Activated CD4-positive, alpha-beta memory T cell treated with anti-CD3 and anti-CD28 coated beads, Interleukin-2, amount 10 ng/mL, durations not matched to agents 7 days and 5 days (primary cell): ENCODE results near the gene NSG1. TPM values are rescaled to one million over a fixed set of nuclear protein-coding genes. Genes with fewer than 3 reads are reported as not detected.

Experiments
- CTCF ChIA-PET: fragments of 350-600 bp; sonication (Branson Sonifier 250); formaldehyde crosslinking; loops from one replicate; lab custom pipeline; 2021; ENCODE audit warnings: antibody characterized with exemption, inconsistent platforms; lab: Charles Lee
- POLR2A ChIA-PET: fragments of 350-600 bp; sonication (Branson Sonifier 250); formaldehyde crosslinking; loops from one replicate; lab custom pipeline; 2021; ENCODE audit warnings: antibody characterized with exemption; lab: Charles Lee
- DNase-seq: peaks from one replicate; pipeline ENCODE4 v3.0.0-alpha.2; 2020
- H3K27ac Mint-ChIP-seq: one replicate; pipeline ENCODE4 v1.8.0; 2021; ENCODE audit warnings: mild to moderate bottlenecking, mixed read lengths
- H3K27me3 Mint-ChIP-seq: one replicate; pipeline ENCODE4 v1.8.0; 2021; ENCODE audit warnings: mixed read lengths
- H3K36me3 Mint-ChIP-seq: one replicate; pipeline ENCODE4 v1.8.0; 2021; ENCODE audit warnings: low read depth, mixed read lengths
- H3K4me1 Mint-ChIP-seq: one replicate; pipeline ENCODE4 v1.8.0; 2021; ENCODE audit warnings: mixed read lengths
- H3K4me3 Mint-ChIP-seq: one replicate; pipeline ENCODE4 v1.8.0; 2021; ENCODE audit warnings: mild to moderate bottlenecking, mixed read lengths
- H3K9me3 Mint-ChIP-seq: one replicate; pipeline ENCODE4 v1.8.0; 2021; ENCODE audit warnings: mixed read lengths
- total RNA-seq, 2 experiments: library from RNA; stranded (reverse); gene quantifications; one replicate each; pipeline ENCODE4 v1.2.3, GENCODE V29; 2021

NSG1 gene
- total RNA-seq, 2 experiments from 2014 or later: 7.0 to 7.7 TPM

DNA sequence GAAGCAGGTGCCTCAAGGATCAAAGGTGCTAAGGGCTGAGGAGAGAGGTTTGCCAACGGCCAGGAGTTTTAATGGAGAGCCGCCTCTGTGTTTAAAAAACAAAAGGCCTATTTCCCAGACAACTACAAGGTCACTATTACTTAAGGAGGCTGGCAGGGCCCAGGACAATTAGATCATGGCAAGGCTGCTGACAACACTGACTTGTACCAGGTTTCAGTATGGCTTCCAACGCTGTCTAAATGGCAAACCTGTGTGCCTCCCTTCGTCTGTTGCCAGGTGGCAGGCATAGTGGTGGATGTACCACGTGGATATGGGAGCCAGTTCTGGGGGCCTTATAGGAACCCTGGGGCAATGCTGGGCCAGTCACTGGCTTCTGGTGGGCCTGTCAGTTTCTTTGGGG, 41.0 kb downstream of the NSG1 start:
- CTCF ChIA-PET: no interaction called here
- H3K9me3 Mint-ChIP-seq: no peaks in the 10 kb centered on the region
- H3K27me3 Mint-ChIP-seq: no peaks in the 10 kb centered on the region
- POLR2A ChIA-PET: no interaction called here
- H3K27ac Mint-ChIP-seq: no peak overlapping the region
- no peaks in the 10 kb centered on the region for H3K36me3 Mint-ChIP-seq
- no peak for DNase-seq
- no peak overlapping the region for H3K4me3 Mint-ChIP-seq
- H3K4me1 Mint-ChIP-seq: peaks cover 4% of the 10 kb centered on the region

DNA sequence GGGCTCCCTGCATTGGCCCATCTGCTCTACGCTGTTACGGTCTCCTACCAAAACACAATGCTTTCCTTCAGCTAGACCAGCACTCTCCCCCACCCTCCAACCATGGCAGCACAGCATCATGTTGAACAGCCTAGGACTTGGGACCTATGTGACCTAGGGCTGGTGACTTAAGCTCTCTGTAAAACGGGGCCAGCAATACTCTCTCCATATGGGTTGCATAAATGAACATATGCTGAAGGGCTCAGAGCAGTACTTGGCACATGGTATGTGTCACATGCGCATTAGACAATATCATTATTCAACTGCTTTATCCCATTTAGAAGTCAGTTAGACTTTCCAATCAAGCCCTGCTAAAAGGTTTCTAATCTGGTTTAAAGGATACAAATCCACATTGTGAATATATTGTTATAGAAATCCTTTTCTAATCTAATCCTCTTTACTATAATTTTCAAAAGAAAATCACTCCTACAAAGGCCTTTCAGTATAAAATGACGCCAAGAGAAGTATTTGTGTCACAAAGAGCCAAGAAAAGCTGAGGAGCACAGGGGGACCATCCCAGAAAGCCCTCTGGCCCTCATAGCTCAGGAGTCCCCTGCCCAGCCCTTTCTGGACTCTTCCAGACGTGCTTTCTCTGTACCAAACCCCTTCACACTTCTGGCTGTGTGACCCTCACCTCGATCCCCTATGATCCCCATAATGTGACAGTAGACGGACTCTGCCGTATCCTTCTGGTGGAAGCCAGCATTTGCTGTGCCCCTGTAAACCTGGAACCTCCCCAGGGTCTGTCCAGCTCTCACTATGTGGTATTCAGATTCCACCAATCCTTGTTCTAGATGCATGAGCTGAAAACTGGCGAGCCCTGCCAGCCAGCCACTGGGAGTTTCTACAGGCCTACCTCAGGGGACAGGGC, 42.3 kb downstream of the NSG1 start:
- Mint-ChIP-seq H3K27ac (no peak overlapping the region), H3K27me3 (no peaks in the 10 kb centered on the region), H3K9me3 (no peaks in the 10 kb centered on the region), H3K4me1 (peaks cover 2% of the 10 kb centered on the region), H3K4me3 (no peak overlapping the region), H3K36me3 (no peaks in the 10 kb centered on the region)
- ChIA-PET CTCF (no interaction called here), POLR2A (interaction anchor here (1.0 kb wide), 1 partner anchor 12 kb away, joined by 3 read pairs; no protein-coding TSS in a partner anchor)
- DNase-seq: no peak

- Mint-ChIP-seq H3K36me3 (no peaks in the 10 kb centered on the region), H3K9me3 (no peaks in the 10 kb centered on the region), H3K27me3 (no peaks in the 10 kb centered on the region), H3K4me3 (no peak overlapping the region), H3K4me1 (peaks cover 2% of the 10 kb centered on the region), H3K27ac (no peak overlapping the region)
- POLR2A ChIA-PET: interaction anchor here (1.0 to 1.1 kb wide), 2 partner anchors 161 to 179 kb away, joined by 3 read pairs; no protein-coding TSS in a partner anchor
- DNase-seq: peak; percentile 58
- CTCF ChIA-PET: interaction anchor here (0.8 to 2.6 kb wide), 9 partner anchors 9 to 181 kb away, joined by 3 to 23 read pairs (median 4); partner anchors contain the start of gene NSG1
Measured at GRCh38 chr4:4430492-4431195, 43.7 kb downstream of the NSG1 start.

DNA sequence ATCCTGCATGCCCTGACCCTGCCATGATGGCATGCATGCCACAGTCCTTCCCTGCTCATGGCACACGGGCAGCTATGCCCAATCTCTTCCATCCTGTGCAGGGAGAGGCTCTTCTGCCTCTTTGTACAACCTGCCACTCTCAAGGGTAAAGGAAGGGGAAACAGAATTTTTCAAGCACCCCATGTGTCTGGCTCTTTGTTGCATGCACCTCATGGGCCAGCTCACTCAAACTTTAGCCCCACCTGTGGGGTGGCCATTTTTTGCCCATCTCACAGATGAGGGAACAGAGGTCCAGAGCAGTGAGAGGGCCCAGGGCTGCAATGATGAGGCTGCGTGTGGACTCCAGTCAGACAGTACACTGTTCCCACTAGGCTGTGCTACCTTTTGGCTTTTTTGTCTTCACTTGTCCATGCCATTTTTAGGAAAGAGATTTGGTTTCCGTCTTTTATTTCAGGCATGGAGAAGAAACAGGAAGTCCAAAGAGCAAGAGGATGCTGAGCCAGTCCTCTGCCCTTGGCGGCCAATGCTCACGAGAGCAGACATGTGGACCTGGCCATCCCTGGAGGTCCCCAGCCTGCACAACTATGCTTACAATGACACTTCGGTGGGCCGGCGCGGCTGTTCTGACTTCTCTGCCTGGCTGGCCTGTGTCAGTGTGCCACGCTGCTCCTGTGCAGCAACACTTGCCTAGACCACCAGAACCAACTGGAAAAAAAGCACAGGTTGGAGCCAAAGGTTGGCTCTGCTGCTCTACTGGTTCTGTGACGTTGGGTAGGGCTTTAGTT, 45.6 kb downstream of the NSG1 start:
- CTCF ChIA-PET: interaction anchor here (0.6 to 2.6 kb wide), 4 partner anchors 11 to 470 kb away, joined by 3 to 23 read pairs (median 3); no protein-coding TSS in a partner anchor
- Mint-ChIP-seq H3K4me1 (peaks cover 3% of the 10 kb centered on the region), H3K27me3 (no peaks in the 10 kb centered on the region), H3K27ac (no peak overlapping the region), H3K36me3 (peaks cover 7% of the 10 kb centered on the region), H3K4me3 (no peak overlapping the region), H3K9me3 (no peaks in the 10 kb centered on the region)
- no peak for DNase-seq
- POLR2A ChIA-PET: no interaction called here

GRCh38 chr4:4433941-4434340, 47.0 kb downstream of the NSG1 start:
- H3K27ac Mint-ChIP-seq: no peak overlapping the region
- H3K27me3 Mint-ChIP-seq: no peaks in the 10 kb centered on the region
- H3K4me1 Mint-ChIP-seq: peaks cover 3% of the 10 kb centered on the region
- CTCF ChIA-PET: no interaction called here
- no peak overlapping the region for H3K4me3 Mint-ChIP-seq
- POLR2A ChIA-PET: no interaction called here
- peaks cover 7% of the 10 kb centered on the region for H3K36me3 Mint-ChIP-seq
- DNase-seq: no peak
- H3K9me3 Mint-ChIP-seq: no peaks in the 10 kb centered on the region

- no peak for DNase-seq
- no peak overlapping the region for H3K4me3 Mint-ChIP-seq
- H3K27ac Mint-ChIP-seq: peak overlapping the region; percentile 26
- H3K36me3 Mint-ChIP-seq: peaks cover 7% of the 10 kb centered on the region
- CTCF ChIA-PET: no interaction called here
- H3K27me3 Mint-ChIP-seq: no peaks in the 10 kb centered on the region
- peaks cover 7% of the 10 kb centered on the region for H3K4me1 Mint-ChIP-seq
- no peaks in the 10 kb centered on the region for H3K9me3 Mint-ChIP-seq
- POLR2A ChIA-PET: no interaction called here
Measured at GRCh38 chr4:4436244-4436823, 49.4 kb downstream of the NSG1 start.

GRCh38 chr4:4437798-4438470, 51.0 kb downstream of the NSG1 start:
- CTCF ChIA-PET: no interaction called here
- Mint-ChIP-seq H3K27me3 (no peaks in the 10 kb centered on the region), H3K27ac (no peak overlapping the region), H3K4me3 (no peak overlapping the region), H3K9me3 (no peaks in the 10 kb centered on the region), H3K36me3 (peaks cover 7% of the 10 kb centered on the region), H3K4me1 (peaks cover 7% of the 10 kb centered on the region)
- DNase-seq: no peak
- POLR2A ChIA-PET: no interaction called here

DNA sequence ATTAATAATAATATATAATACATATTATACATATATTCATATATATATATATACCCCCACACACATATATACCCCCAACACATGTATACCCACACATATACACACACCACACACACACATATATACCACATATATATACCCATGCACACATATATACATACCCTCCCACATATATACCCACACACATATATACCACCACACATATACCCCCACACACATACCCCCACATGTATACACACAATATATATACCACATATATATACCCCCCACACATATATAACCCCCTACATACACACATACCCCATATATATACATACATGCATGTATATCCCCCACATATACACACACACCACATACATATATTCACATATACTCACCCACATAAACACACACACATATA, 52.0 kb downstream of the NSG1 start:
- peaks cover 7% of the 10 kb centered on the region for H3K4me1 Mint-ChIP-seq

DNA sequence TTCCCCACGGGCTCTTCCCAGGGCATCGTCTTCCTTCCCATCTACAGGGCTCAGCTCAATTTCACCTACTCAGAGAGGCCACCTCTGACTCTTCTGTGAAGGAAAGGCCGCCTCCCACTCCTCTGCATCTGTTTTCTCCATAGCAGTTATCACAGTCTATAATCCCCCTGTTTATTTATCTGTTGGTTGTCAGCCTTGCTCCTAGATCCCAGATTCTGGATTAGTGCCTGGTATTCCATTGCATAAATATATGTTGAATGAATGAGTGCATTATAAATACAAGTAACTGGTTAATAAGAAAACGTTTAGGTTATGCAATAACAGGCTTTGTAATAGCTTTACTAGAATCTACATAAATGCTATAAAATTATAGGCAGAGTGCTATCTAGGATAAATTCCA, 52.9 kb downstream of the NSG1 start:
- no peak for DNase-seq
- H3K27me3 Mint-ChIP-seq: no peaks in the 10 kb centered on the region
- POLR2A ChIA-PET: no interaction called here

More for the DNA sequence above, 52.0 kb downstream of the NSG1 start:
- no peaks in the 10 kb centered on the region for H3K9me3 Mint-ChIP-seq
- no peak overlapping the region for H3K27ac Mint-ChIP-seq
- H3K4me3 Mint-ChIP-seq: no peak overlapping the region
- H3K36me3 Mint-ChIP-seq: peaks cover 7% of the 10 kb centered on the region
- CTCF ChIA-PET: no interaction called here
- no peak for DNase-seq
- POLR2A ChIA-PET: no interaction called here
- no peaks in the 10 kb centered on the region for H3K27me3 Mint-ChIP-seq

DNA sequence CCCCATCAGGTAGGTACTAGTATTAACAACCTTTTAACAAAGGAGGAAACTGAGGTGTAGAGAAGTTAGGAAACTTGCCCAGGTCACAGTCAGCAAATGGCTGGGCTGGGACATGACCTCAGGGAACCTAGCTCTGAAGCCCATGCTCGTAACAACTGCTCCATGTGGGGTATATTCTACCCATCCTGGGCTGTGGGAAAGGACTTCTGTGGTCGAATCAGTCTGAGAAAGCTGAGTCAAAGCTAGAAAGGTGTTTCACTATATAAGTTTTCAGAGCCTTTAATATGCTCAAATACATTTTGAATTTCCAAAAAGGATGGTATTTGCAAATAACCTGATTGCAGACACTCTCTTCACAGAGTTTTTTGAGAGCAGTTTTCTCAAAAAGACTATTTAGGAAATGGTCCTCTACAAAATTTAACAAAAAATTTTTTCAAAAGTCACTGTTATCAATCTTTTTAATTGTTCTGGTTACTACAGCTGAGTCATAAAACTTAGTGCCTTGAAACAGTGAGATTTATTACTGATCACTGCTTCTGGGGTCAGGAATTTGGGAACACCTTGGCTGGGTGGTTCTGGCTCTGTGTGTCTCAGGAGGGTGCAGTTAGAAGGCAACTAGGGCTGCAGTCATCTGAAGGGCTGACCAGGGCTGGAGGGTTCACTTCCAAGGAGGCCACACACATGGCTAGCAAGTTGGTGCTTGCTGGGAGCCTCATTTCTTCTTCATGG, 53.6 kb downstream of the NSG1 start:
- ChIA-PET POLR2A (no interaction called here), CTCF (interaction anchor here (1.7 to 1.9 kb wide), 2 partner anchors 10 to 48 kb away, joined by 4 to 7 read pairs; no protein-coding TSS in a partner anchor)
- Mint-ChIP-seq H3K27ac (no peak overlapping the region), H3K36me3 (peaks cover 7% of the 10 kb centered on the region), H3K27me3 (no peaks in the 10 kb centered on the region), H3K9me3 (no peaks in the 10 kb centered on the region), H3K4me1 (peaks cover 7% of the 10 kb centered on the region), H3K4me3 (no peak overlapping the region)
- DNase-seq: no peak

More for the DNA sequence above, 52.9 kb downstream of the NSG1 start:
- Mint-ChIP-seq H3K4me1 (peaks cover 7% of the 10 kb centered on the region), H3K4me3 (no peak overlapping the region), H3K36me3 (peaks cover 7% of the 10 kb centered on the region), H3K9me3 (no peaks in the 10 kb centered on the region), H3K27ac (no peak overlapping the region)
- CTCF ChIA-PET: interaction anchor here (1.7 to 1.9 kb wide), 2 partner anchors 9 to 49 kb away, joined by 4 to 7 read pairs; no protein-coding TSS in a partner anchor

DNA sequence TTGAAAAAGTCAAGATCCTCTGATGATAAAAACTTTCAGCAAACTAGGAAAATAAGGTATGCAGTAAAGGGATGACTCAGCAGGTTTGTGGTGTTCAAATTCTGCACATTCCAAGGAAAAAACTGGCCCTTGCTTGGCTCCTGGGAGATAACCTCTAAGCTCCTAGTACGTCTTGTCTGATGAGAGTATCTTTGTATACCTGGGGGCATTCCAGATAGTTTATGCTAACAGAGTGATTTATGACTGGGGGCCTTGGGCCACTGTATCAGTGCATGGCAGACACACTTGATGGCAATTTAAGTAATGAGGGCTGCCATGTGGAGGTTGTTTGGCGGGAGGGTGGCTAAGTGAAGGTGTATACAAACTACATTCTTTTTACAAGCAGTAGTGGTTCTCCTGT, 56.9 kb downstream of the NSG1 start:
- H3K27ac Mint-ChIP-seq: no peak overlapping the region
- POLR2A ChIA-PET: no interaction called here
- peaks cover 6% of the 10 kb centered on the region for H3K4me1 Mint-ChIP-seq
- no peaks in the 10 kb centered on the region for H3K27me3 Mint-ChIP-seq
- CTCF ChIA-PET: no interaction called here
- H3K36me3 Mint-ChIP-seq: no peaks in the 10 kb centered on the region
- no peak overlapping the region for H3K4me3 Mint-ChIP-seq
- no peaks in the 10 kb centered on the region for H3K9me3 Mint-ChIP-seq
- no peak for DNase-seq
